Measurements from ENCODE around the gene HAVCR2. TPM values are rescaled to one million over a fixed set of nuclear protein-coding genes. Genes with fewer than 3 reads are reported as not detected.

Gene HAVCR2
- total RNA-seq, 1 experiment from 2014 or later = 0.41 TPM

DNA sequence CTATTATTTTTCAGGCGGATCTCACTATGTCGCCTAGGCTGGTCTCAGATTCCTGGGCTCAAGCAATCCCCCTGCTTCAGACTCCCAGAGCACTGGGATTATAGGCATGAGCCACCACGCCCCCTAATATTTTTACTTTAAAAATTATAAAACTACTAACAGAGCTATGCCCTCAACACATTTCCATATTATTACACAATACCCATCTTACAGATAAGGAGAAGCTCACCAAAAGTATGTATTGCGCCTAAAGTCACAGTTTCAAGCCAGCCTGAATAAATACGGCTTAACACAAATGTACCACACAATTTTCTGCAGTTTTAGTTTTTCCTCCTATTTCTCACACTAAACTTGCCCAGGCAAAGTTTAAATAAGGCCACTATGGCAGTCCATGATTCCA is 40.1 kb downstream of the HAVCR2 start:
- intact Hi-C loops (cut with micrococcal nuclease; ENCODE audit: unreplicated experiment) = no loop called here
- H3K9me3 Mint-ChIP-seq (ENCODE audit: unreplicated experiment) = no peaks in the 10 kb centered on the region
- no peaks in the 10 kb centered on the region for H3K27me3 ChIP-seq (replicated peaks; ENCODE audit: control insufficient read depth, insufficient read depth, low read length)
- peaks cover 1% of the 10 kb centered on the region; the same call in 1 of the 2 replicates for H3K36me3 ChIP-seq (ENCODE audit: control insufficient read depth, insufficient read depth, low read length)
- POLR2A ChIA-PET = no interaction called here
- TF ChIP-seq, protein P1, sequence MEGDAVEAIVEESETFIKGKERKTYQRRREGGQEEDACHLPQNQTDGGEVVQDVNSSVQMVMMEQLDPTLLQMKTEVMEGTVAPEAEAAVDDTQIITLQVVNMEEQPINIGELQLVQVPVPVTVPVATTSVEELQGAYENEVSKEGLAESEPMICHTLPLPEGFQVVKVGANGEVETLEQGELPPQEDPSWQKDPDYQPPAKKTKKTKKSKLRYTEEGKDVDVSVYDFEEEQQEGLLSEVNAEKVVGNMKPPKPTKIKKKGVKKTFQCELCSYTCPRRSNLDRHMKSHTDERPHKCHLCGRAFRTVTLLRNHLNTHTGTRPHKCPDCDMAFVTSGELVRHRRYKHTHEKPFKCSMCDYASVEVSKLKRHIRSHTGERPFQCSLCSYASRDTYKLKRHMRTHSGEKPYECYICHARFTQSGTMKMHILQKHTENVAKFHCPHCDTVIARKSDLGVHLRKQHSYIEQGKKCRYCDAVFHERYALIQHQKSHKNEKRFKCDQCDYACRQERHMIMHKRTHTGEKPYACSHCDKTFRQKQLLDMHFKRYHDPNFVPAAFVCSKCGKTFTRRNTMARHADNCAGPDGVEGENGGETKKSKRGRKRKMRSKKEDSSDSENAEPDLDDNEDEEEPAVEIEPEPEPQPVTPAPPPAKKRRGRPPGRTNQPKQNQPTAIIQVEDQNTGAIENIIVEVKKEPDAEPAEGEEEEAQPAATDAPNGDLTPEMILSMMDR (IDR thresholded peaks at IDR 0.05; ENCODE audit: insufficient read depth in 1 of 2, low read depth in 1 of 2, low read length in 1 of 2, severe bottlenecking in 1 of 2, unreplicated experiment in 1 of 2) = no peak
- CTCF ChIA-PET = interaction anchor here (1.8 kb wide), 1 partner anchor 63 kb away, joined by 3 read pairs; no protein-coding TSS in a partner anchor
- H3K27ac Mint-ChIP-seq (ENCODE audit: unreplicated experiment) = peak overlapping the region; percentile 37
- H3K4me1 ChIP-seq = peaks cover 53% of the 10 kb centered on the region
- H3K9me3 ChIP-seq = 0 out of 2 replicates have a peak, but pooled peaks cover 4% of the 10 kb centered on the region
- BruUV-seq (replicated peaks) = no TSS peak
- H3K36me3 Mint-ChIP-seq (ENCODE audit: insufficient read depth, unreplicated experiment) = no peaks in the 10 kb centered on the region
- no peak for DNase-seq
- H3K4me3 Mint-ChIP-seq (ENCODE audit: unreplicated experiment) = no peak overlapping the region
- H3K4me1 Mint-ChIP-seq (ENCODE audit: low read depth, unreplicated experiment) = peaks cover 35% of the 10 kb centered on the region
- H3K27me3 Mint-ChIP-seq (ENCODE audit: insufficient read depth, unreplicated experiment) = no peaks in the 10 kb centered on the region
- H3K4me3 ChIP-seq (ENCODE audit: low read depth, low read length) = no peak overlapping the region

DNA sequence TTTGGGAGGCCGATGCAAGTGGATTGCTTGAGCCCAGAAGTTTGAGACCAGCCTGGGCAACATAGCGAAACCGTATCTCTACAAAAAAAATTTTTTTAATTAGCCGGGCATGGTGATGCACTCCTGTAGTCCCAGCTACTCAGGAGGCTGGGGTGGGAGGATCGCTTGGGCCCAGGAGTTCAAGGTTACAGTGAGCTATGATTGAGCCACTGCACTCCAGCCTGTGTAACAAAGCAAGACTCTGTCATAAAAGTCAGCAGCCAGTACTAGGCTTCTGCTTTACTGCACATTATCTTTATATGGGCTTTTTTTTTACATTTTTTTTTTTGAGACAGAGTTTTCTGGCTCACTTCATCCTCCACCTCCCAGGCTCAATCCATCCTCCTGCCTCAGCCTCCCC is 40.5 kb downstream of the HAVCR2 start:
- intact Hi-C loops (cut with micrococcal nuclease; ENCODE audit: unreplicated experiment) = no loop called here
- Histone ChIP-seq H3K9me3 (0 out of 2 replicates have a peak, but pooled peaks cover 4% of the 10 kb centered on the region), H3K4me1 (peaks cover 57% of the 10 kb centered on the region), H3K4me3 (ENCODE audit: low read depth, low read length) (no peak overlapping the region), H3K36me3 (ENCODE audit: control insufficient read depth, insufficient read depth, low read length) (peaks cover 1% of the 10 kb centered on the region; the same call in 1 of the 2 replicates), H3K27me3 (replicated peaks; ENCODE audit: control insufficient read depth, insufficient read depth, low read length) (no peaks in the 10 kb centered on the region)
- POLR2A ChIA-PET = no interaction called here
- TF ChIP-seq, protein P1 (IDR thresholded peaks at IDR 0.05; ENCODE audit: insufficient read depth in 1 of 2, low read depth in 1 of 2, low read length in 1 of 2, severe bottlenecking in 1 of 2, unreplicated experiment in 1 of 2) = no peak
- Mint-ChIP-seq H3K9me3 (ENCODE audit: unreplicated experiment) (no peaks in the 10 kb centered on the region), H3K27me3 (ENCODE audit: insufficient read depth, unreplicated experiment) (no peaks in the 10 kb centered on the region), H3K4me1 (ENCODE audit: low read depth, unreplicated experiment) (peaks cover 39% of the 10 kb centered on the region), H3K27ac (ENCODE audit: unreplicated experiment) (no peak overlapping the region), H3K4me3 (ENCODE audit: unreplicated experiment) (no peak overlapping the region), H3K36me3 (ENCODE audit: insufficient read depth, unreplicated experiment) (no peaks in the 10 kb centered on the region)
- CTCF ChIA-PET = interaction anchor here (1.8 kb wide), 1 partner anchor 64 kb away, joined by 3 read pairs; no protein-coding TSS in a partner anchor
- no peak for DNase-seq
- BruUV-seq (replicated peaks) = no TSS peak

DNA sequence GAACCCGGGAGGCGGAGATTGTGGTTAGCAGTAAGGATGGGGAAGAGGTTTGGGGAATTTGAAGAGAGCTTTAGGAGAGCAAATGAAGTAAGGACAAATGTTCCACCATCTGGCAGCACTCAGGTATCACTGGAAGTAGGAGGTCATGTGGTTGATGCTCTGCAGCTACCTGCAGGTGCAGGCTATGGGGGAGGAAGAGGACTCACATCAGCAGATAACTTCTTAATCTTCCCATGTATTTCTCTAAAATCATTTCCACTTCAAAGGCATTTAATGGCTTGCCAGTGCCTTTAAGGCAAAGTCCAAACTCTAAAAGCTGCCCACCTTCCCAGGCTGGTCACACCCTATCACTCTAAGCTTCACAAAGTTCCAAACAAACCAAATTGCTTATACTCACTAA is 41.8 kb downstream of the HAVCR2 start:
- H3K27ac Mint-ChIP-seq (ENCODE audit: unreplicated experiment) = peak overlapping the region; percentile 62
- peaks cover 47% of the 10 kb centered on the region for H3K4me1 Mint-ChIP-seq (ENCODE audit: low read depth, unreplicated experiment)
- Histone ChIP-seq H3K4me3 (ENCODE audit: low read depth, low read length) (no peak overlapping the region), H3K4me1 (peaks cover 56% of the 10 kb centered on the region), H3K36me3 (ENCODE audit: control insufficient read depth, insufficient read depth, low read length) (peaks cover 1% of the 10 kb centered on the region; the same call in 1 of the 2 replicates), H3K9me3 (0 out of 2 replicates have a peak, but pooled peaks cover 4% of the 10 kb centered on the region), H3K27me3 (replicated peaks; ENCODE audit: control insufficient read depth, insufficient read depth, low read length) (no peaks in the 10 kb centered on the region)
- H3K9me3 Mint-ChIP-seq (ENCODE audit: unreplicated experiment) = no peaks in the 10 kb centered on the region
- TF ChIP-seq, protein P1 (IDR thresholded peaks at IDR 0.05; ENCODE audit: insufficient read depth in 1 of 2, low read depth in 1 of 2, low read length in 1 of 2, severe bottlenecking in 1 of 2, unreplicated experiment in 1 of 2) = no peak
- POLR2A ChIA-PET = interaction anchor here (0.6 kb wide), 1 partner anchor 20 kb away, joined by 3 read pairs; no protein-coding TSS in a partner anchor
- no peak overlapping the region for H3K4me3 Mint-ChIP-seq (ENCODE audit: unreplicated experiment)
- intact Hi-C loops (cut with micrococcal nuclease; ENCODE audit: unreplicated experiment) = loop anchor here (1.0 kb wide), 2 partner anchors 33 to 231 kb away; no protein-coding TSS in a partner anchor
- no peaks in the 10 kb centered on the region for H3K36me3 Mint-ChIP-seq (ENCODE audit: insufficient read depth, unreplicated experiment)
- CTCF ChIA-PET = interaction anchor here (1.4 to 1.8 kb wide), 2 partner anchors 21 to 65 kb away, joined by 3 read pairs; no protein-coding TSS in a partner anchor
- no TSS peak for BruUV-seq (replicated peaks)
- H3K27me3 Mint-ChIP-seq (ENCODE audit: insufficient read depth, unreplicated experiment) = no peaks in the 10 kb centered on the region
- DNase-seq = peak in 1 of 2 experiments; percentile 55

All from Caco-2 (cell line).